Ascending aorta (tissue), 2 donors: ENCODE measurements around the gene MBD3. TPM values are rescaled to one million over a fixed set of nuclear protein-coding genes. Genes with fewer than 3 reads are reported as not detected.

Experiments used
- DNase-seq, 2 donors: peaks; one replicate each; pipeline ENCODE4 v3.0.0-alpha.2; 2019; ENCODE audit warnings: low spot score in 2 of 2
- H3K27ac ChIP-seq, 2 donors: fragments of 200-600 bp; sonication (generic); one replicate each; pipeline ENCODE4 v1.5.1; 2016 to 2017; ENCODE audit warnings: mild to moderate bottlenecking in 1 of 2
- H3K27me3 ChIP-seq: fragments of 200-600 bp; sonication (generic); one replicate; pipeline ENCODE4 v1.5.1; 2017
- H3K36me3 ChIP-seq, 2 donors: fragments of 200-600 bp; sonication (generic); one replicate each; pipeline ENCODE4 v1.5.1; 2016
- H3K4me1 ChIP-seq, 2 donors: fragments of 200-600 bp; sonication (generic); one replicate each; pipeline ENCODE4 v1.5.1; 2016 to 2017; ENCODE audit warnings: mild to moderate bottlenecking in 1 of 2
- H3K4me3 ChIP-seq, 2 donors: fragments of 200-600 bp; sonication (generic); one replicate each; pipeline ENCODE4 v1.5.1; 2016 to 2017; ENCODE audit warnings: mild to moderate bottlenecking in 1 of 2
- H3K9me3 ChIP-seq, 2 donors: fragments of 200-600 bp; sonication (generic); one replicate each; pipeline ENCODE4 v1.5.1; 2016
- CTCF ChIP-seq, 3 experiments: fragments of 200-600 bp in 2 of 3; fragments of 450-650 bp in 1 of 3; sonication (generic) in 2 of 3; IDR thresholded peaks; one replicate each; pipeline ENCODE4 v1.5.1; 2016 to 2019; ENCODE audit warnings: antibody characterized with exemption in 3 of 3, mild to moderate bottlenecking in 1 of 3, moderate library complexity in 1 of 3
- intact Hi-C: fragments of 100-400 bp; cut with DNase I; formaldehyde crosslinking; loops from one replicate; pipeline ENCODE4 v1.15.1; 2023
- total RNA-seq: library from RNA; depleted of rRNA; stranded (reverse); fragments of >200 nt; gene quantifications from one replicate; pipeline ENCODE4 v1.1.0, GENCODE V29; 2016

Gene MBD3
- total RNA-seq, 1 donor from 2014 or later: 143 TPM

DNA sequence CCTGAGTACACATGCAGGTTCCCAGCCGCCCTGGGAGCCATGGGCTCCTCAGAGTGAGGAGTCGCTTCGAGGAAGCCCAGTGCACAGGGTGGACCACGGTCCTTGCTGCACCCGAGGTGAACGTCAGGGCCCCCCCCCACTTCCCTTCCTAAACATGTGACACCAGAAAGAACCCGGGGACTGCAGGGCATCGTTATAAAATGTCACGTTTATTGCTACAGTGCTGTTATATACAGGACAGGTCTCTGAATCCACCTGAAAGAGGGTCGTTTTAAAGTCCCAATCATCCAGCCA, 16.4 kb upstream of the MBD3 start:
- H3K27ac ChIP-seq: no peak overlapping the region
- H3K4me3 ChIP-seq: no peak overlapping the region
- H3K27me3 ChIP-seq: no peaks in the 10 kb centered on the region
- H3K4me1 ChIP-seq: peaks cover 10 to 12% of the 10 kb centered on the region in 2 donors
- peaks cover 17 to 36% of the 10 kb centered on the region in 2 donors for H3K36me3 ChIP-seq
- TF ChIP-seq CTCF (IDR thresholded peaks at IDR 0.05): no peak
- no peaks in the 10 kb centered on the region for H3K9me3 ChIP-seq
- no peak for DNase-seq
- intact Hi-C loops: loop anchor here (5.0 kb wide), 1 partner anchor 42 kb away; the partner anchor contains the start of gene MEX3D

DNA sequence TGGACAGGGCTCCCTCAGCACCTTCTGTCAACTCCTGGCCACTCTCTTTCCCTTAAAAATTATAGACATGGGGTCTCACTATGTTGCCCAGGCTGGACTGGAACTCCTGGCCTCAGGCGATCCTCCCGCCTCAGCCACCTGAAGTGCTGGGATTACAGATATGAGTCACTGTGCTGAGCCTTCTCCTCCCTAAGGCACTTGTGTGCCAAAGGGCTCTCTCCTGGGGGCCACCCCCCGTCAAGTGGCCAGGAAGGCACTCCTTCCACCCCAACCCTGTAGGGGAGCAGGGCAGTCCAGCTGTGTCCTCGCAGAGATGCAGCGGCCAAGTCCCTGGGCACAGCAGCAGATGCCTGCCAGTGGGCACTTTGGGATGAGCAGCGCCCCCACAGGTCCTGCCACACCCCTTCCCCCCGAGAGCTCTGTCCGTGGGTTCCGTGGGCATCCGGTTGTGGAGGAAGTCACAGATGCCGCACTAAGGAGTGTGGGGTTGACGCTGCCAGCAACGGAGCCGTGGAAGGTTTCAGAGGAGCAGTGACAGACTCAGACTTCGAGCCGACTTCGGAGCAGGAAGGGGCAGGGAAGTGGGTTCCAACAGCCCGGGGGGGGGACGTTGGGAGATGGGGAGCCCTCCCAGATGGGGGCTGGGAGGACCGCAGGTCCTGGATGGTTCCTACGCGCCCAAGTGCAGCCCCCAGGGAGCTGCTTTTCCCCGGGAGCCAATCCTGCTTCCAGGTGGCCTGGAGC, 15.9 kb upstream of the MBD3 start:
- H3K27me3 ChIP-seq: no peaks in the 10 kb centered on the region
- no peaks in the 10 kb centered on the region for H3K9me3 ChIP-seq
- no peak for TF ChIP-seq CTCF (IDR thresholded peaks at IDR 0.05)
- no peak overlapping the region for H3K4me3 ChIP-seq
- no peak for DNase-seq
- peaks cover 14 to 17% of the 10 kb centered on the region in 2 donors for H3K4me1 ChIP-seq
- H3K36me3 ChIP-seq: peaks cover 14 to 31% of the 10 kb centered on the region in 2 donors
- no peak overlapping the region for H3K27ac ChIP-seq
- intact Hi-C loops: loop anchor here (5.0 kb wide), 1 partner anchor 41 kb away; the partner anchor contains the start of gene MEX3D

DNA sequence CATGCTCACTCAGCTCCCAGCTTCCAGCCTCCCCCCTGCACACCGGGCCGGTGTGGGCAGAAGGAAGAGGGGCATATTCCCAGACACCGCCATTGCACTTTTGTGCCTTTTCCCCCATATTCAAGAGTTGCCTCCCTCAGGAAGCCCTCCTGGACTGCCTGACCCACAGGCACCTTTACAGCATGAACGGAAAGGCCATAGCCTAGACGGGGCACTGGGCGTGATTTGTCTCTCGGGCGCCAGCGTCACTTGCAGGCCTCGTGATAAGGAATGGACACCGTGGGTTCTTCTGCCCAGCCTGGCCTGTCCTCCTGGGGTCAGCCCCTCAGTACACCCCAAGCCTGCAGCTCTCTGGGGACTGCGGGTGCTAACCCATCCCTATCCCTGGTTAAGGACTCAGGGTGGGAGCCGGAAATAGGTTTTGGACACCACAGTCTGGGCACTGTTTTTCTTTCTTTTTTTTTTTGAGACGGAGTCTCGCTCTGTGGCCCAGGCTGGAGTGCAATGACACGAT, 13.5 kb upstream of the MBD3 start:
- Histone ChIP-seq H3K27ac (peak overlapping the region; percentile 92), H3K4me1 (peaks cover 15 to 25% of the 10 kb centered on the region in 2 donors), H3K9me3 (no peaks in the 10 kb centered on the region), H3K36me3 (peaks cover under 1 to 12% of the 10 kb centered on the region in 2 donors), H3K4me3 (peak overlapping the region; percentile 93 to 98), H3K27me3 (no peaks in the 10 kb centered on the region)
- TF ChIP-seq CTCF (IDR thresholded peaks at IDR 0.05): no peak
- no peak for DNase-seq
- intact Hi-C loops: loop anchor here (5.0 kb wide), 1 partner anchor 39 kb away; the partner anchor contains the start of gene MEX3D

- peak; percentile 59 to 71 (median 65) for TF ChIP-seq CTCF (IDR thresholded peaks at IDR 0.05)
- no peaks in the 10 kb centered on the region for H3K27me3 ChIP-seq
- H3K4me1 ChIP-seq: peaks cover 15 to 25% of the 10 kb centered on the region in 2 donors
- DNase-seq: peak; percentile 83 to 97
- no peaks in the 10 kb centered on the region for H3K9me3 ChIP-seq
- peaks cover 0 to 10% of the 10 kb centered on the region in 2 donors for H3K36me3 ChIP-seq
- intact Hi-C loops: loop anchor here (1.0 to 5.0 kb wide), 3 partner anchors 13 to 48 kb away; partner anchors contain the start of genes MBD3 and MEX3D
- peak within 1 kb of the TSS; percentile 92 for H3K27ac ChIP-seq
- H3K4me3 ChIP-seq: peak within 1 kb of the TSS; percentile 93 to 98
These were observed 12.8 kb upstream of the MBD3 start, which contains the start of gene UQCR11 for GRCh38 chr19:1605236-1606137. UQCR11 (minus strand) TSS chr19:1605462; CDS start chr19:1605409, 53 bp downstream.

DNA sequence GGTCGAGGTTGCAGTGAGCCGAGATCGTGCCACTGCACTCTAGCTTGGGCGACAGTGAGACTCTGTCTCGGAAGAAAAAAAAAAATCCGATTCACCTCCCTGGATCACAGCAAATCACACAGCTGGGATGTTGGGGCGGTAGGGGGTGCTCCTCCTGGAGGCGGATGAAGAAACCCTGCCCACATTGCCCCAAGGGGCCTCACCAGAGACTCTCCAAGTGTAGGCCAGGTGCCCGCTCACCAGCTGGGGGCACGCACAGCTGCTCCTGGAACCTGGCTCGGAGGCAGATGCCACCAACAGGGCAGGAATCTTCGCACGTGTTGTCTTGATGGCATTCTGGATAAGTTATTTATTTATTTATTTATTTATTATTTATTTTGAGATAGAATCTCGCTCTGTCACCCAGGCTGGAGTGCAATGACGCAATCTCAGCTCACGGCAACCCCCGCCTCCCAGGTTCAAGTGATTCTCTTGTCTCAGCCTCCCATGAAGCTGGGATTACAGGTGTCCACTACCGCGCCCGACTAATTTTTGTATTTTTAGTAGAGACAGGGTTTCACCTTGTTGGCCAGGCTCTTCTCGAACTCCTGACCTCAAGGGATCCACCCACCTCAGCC, 9.5 kb upstream of the MBD3 start:
- intact Hi-C loops: no loop called here
- Histone ChIP-seq H3K4me3 (no peak overlapping the region), H3K27me3 (no peaks in the 10 kb centered on the region), H3K27ac (no peak overlapping the region), H3K36me3 (peaks cover 20 to 30% of the 10 kb centered on the region in 2 donors), H3K9me3 (no peaks in the 10 kb centered on the region), H3K4me1 (peaks cover 15 to 25% of the 10 kb centered on the region in 2 donors)
- TF ChIP-seq CTCF (IDR thresholded peaks at IDR 0.05): no peak
- DNase-seq: no peak
